ENCODE data around the gene SLC5A5.

SLC5A5 gene

GRCh38 chr19:17865364-17866311, 6.1 kb upstream of the SLC5A5 start:
- DNase-seq (ENCODE audit: low spot score) = no peak
- in situ Hi-C loops (cut with MboI; ENCODE audit: low sequenced_read_pairs, unreplicated experiment) = loop anchor here (10.0 kb wide), 1 partner anchor 59 kb away; no protein-coding TSS in a partner anchor
- no peak for TF ChIP-seq CTCF (IDR thresholded peaks at IDR 0.05; ENCODE audit: borderline replicate concordance, control extremely low read depth, extremely low read depth, insufficient read depth, missing control alignments)

- in situ Hi-C loops (cut with MboI; ENCODE audit: low sequenced_read_pairs, unreplicated experiment) = loop anchor here (10.0 kb wide), 1 partner anchor 58 kb away; no protein-coding TSS in a partner anchor
- DNase-seq (ENCODE audit: low spot score) = no peak
- no peak for TF ChIP-seq CTCF (IDR thresholded peaks at IDR 0.05; ENCODE audit: borderline replicate concordance, control extremely low read depth, extremely low read depth, insufficient read depth, missing control alignments)
Observed at GRCh38 chr19:17866312-17866963, 5.3 kb upstream of the SLC5A5 start.

GRCh38 chr19:17866964-17867486, 4.7 kb upstream of the SLC5A5 start:
- in situ Hi-C loops (cut with MboI; ENCODE audit: low sequenced_read_pairs, unreplicated experiment) = loop anchor here (10.0 kb wide), 1 partner anchor 58 kb away; no protein-coding TSS in a partner anchor
- no peak for TF ChIP-seq CTCF (IDR thresholded peaks at IDR 0.05; ENCODE audit: borderline replicate concordance, control extremely low read depth, extremely low read depth, insufficient read depth, missing control alignments)
- no peak for DNase-seq (ENCODE audit: low spot score)

GRCh38 chr19:17868669-17869068, 3.1 kb upstream of the SLC5A5 start:
- DNase-seq (ENCODE audit: low spot score) = no peak
- in situ Hi-C loops (cut with MboI; ENCODE audit: low sequenced_read_pairs, unreplicated experiment) = loop anchor here (10.0 kb wide), 1 partner anchor 56 kb away; no protein-coding TSS in a partner anchor

GRCh38 chr19:17869114-17869608, 2.6 kb upstream of the SLC5A5 start:
- no peak for DNase-seq (ENCODE audit: low spot score)
- TF ChIP-seq CTCF (IDR thresholded peaks at IDR 0.05; ENCODE audit: borderline replicate concordance, control extremely low read depth, extremely low read depth, insufficient read depth, missing control alignments) = no peak
- in situ Hi-C loops (cut with MboI; ENCODE audit: low sequenced_read_pairs, unreplicated experiment) = loop anchor here (10.0 kb wide), 1 partner anchor 56 kb away; no protein-coding TSS in a partner anchor

More at GRCh38 chr19:17868669-17869068, 3.1 kb upstream of the SLC5A5 start:
- TF ChIP-seq CTCF (IDR thresholded peaks at IDR 0.05; ENCODE audit: borderline replicate concordance, control extremely low read depth, extremely low read depth, insufficient read depth, missing control alignments) = no peak

All from GM13976 (cell line).